ENCODE data around the gene TP53BP1. TPM values are rescaled to one million over a fixed set of nuclear protein-coding genes. Genes with fewer than 3 reads are reported as not detected.

Gene TP53BP1
- total RNA-seq, 1 experiment from 2014 or later, result 54.1 TPM

- no peak overlapping the region for H3K27ac ChIP-seq (ENCODE audit: low read depth, low read length)
- intact Hi-C loops (cut with micrococcal nuclease), result no loop called here
- no peaks in the 10 kb centered on the region for H3K27me3 ChIP-seq (ENCODE audit: insufficient read depth, low read length)
- POLR2A ChIA-PET, result no interaction called here
- DNase-seq (ENCODE audit: low read depth, low spot score) (no peak), ATAC-seq (no peak)
- H3K9me2 ChIP-seq (ENCODE audit: insufficient read depth), result no peaks in the 10 kb centered on the region
- no peak overlapping the region for H3K4me2 ChIP-seq (ENCODE audit: low read length)
- RAD21 ChIA-PET (ENCODE audit: low non-redundant PET in 1 of 2, low total read pairs in 2 of 2, uncharacterized antibody in 2 of 2, unreplicated experiment in 2 of 2), result no interaction called here
- CTCF ChIA-PET, result no interaction called here
- no peaks in the 10 kb centered on the region for H3K4me1 ChIP-seq (ENCODE audit: control insufficient read depth in 1 of 2, insufficient read depth in 2 of 2, low read length in 2 of 2)
- no peak for TF ChIP-seq SP1 (IDR thresholded peaks at IDR 0.05; ENCODE audit: low read depth)
- TF ChIP-seq ZFX (IDR thresholded peaks at IDR 0.05), result no peak
- TF ChIP-seq, protein P1, sequence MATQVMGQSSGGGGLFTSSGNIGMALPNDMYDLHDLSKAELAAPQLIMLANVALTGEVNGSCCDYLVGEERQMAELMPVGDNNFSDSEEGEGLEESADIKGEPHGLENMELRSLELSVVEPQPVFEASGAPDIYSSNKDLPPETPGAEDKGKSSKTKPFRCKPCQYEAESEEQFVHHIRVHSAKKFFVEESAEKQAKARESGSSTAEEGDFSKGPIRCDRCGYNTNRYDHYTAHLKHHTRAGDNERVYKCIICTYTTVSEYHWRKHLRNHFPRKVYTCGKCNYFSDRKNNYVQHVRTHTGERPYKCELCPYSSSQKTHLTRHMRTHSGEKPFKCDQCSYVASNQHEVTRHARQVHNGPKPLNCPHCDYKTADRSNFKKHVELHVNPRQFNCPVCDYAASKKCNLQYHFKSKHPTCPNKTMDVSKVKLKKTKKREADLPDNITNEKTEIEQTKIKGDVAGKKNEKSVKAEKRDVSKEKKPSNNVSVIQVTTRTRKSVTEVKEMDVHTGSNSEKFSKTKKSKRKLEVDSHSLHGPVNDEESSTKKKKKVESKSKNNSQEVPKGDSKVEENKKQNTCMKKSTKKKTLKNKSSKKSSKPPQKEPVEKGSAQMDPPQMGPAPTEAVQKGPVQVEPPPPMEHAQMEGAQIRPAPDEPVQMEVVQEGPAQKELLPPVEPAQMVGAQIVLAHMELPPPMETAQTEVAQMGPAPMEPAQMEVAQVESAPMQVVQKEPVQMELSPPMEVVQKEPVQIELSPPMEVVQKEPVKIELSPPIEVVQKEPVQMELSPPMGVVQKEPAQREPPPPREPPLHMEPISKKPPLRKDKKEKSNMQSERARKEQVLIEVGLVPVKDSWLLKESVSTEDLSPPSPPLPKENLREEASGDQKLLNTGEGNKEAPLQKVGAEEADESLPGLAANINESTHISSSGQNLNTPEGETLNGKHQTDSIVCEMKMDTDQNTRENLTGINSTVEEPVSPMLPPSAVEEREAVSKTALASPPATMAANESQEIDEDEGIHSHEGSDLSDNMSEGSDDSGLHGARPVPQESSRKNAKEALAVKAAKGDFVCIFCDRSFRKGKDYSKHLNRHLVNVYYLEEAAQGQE (IDR thresholded peaks at IDR 0.05; ENCODE audit: low read depth), result no peak
- TF ChIP-seq, protein P2, sequence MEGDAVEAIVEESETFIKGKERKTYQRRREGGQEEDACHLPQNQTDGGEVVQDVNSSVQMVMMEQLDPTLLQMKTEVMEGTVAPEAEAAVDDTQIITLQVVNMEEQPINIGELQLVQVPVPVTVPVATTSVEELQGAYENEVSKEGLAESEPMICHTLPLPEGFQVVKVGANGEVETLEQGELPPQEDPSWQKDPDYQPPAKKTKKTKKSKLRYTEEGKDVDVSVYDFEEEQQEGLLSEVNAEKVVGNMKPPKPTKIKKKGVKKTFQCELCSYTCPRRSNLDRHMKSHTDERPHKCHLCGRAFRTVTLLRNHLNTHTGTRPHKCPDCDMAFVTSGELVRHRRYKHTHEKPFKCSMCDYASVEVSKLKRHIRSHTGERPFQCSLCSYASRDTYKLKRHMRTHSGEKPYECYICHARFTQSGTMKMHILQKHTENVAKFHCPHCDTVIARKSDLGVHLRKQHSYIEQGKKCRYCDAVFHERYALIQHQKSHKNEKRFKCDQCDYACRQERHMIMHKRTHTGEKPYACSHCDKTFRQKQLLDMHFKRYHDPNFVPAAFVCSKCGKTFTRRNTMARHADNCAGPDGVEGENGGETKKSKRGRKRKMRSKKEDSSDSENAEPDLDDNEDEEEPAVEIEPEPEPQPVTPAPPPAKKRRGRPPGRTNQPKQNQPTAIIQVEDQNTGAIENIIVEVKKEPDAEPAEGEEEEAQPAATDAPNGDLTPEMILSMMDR (IDR thresholded peaks at IDR 0.05 in 2 of 3, conservative IDR thresholded peaks at IDR 0.05 in 1 of 3; ENCODE audit: borderline replicate concordance in 1 of 3, insufficient read depth in 1 of 3, low read depth in 2 of 3, low read length in 2 of 3), result no peak
- TF ChIP-seq POLR2AphosphoS5 (IDR thresholded peaks at IDR 0.05; ENCODE audit: low read depth, low read length), result no peak
- TF ChIP-seq CEBPB (IDR thresholded peaks at IDR 0.05; ENCODE audit: low read depth), result no peak
- TF ChIP-seq EGR1 (IDR thresholded peaks at IDR 0.05; ENCODE audit: low read depth), result no peak
- no peak overlapping the region for H3K4me3 ChIP-seq (replicated peaks in 1 of 2; ENCODE audit: low read depth in 1 of 2, low read length in 2 of 2)
- peaks cover 11 to 20% of the 10 kb centered on the region in 2 experiments for H3K36me3 ChIP-seq (ENCODE audit: control insufficient read depth in 1 of 2, insufficient read depth in 2 of 2, low read length in 2 of 2)
- BruUV-seq (replicated peaks), result no TSS peak
- no peaks in the 10 kb centered on the region for H3K9me3 ChIP-seq (ENCODE audit: control insufficient read depth in 1 of 2, insufficient read depth in 1 of 2, low read depth in 1 of 2, low read length in 2 of 2)
- no peaks in the 10 kb centered on the region for H3K79me2 ChIP-seq (ENCODE audit: insufficient read depth, low read length)
- H4K20me1 ChIP-seq (ENCODE audit: insufficient read depth), result no peaks in the 10 kb centered on the region
- H3K9ac ChIP-seq (ENCODE audit: low read length), result no peak overlapping the region
- no peak overlapping the region for H2AFZ ChIP-seq (ENCODE audit: low read depth, low read length, poor library complexity, severe bottlenecking)
Observed at GRCh38 chr15:43429687-43430086, 63.3 kb downstream of the TP53BP1 start.

Measured in HCT116 (cell line).